GM19043 (cell line): ENCODE measurements around the gene ICAM5.
"Not testable (repeated sequence)": the region's sequence is repeated elsewhere in the genome, so short reads cannot be mapped to it uniquely, and the experiment has no call there.

Source experiments
- ATAC-seq: cut with Tn5 transposase; IDR thresholded peaks from one replicate; pipeline ENCODE4 v1.9.1; 2021; ENCODE audit warnings: low read depth; ENCODE audit not compliant: unreplicated experiment

ICAM5 gene

GRCh38 chr19:10289836-10290356, at the start of gene ICAM5:
Gene ICAM5, plus strand, starts transcription at chr19:10289952. Its CDS starts 92 bp downstream, at chr19:10290044.
- no peak for ATAC-seq

GRCh38 chr19:10241826-10242449, 47.8 kb upstream of the ICAM5 start:
- ATAC-seq = not testable (repeated sequence)

GRCh38 chr19:10243606-10244005, 46.1 kb upstream of the ICAM5 start:
- no peak for ATAC-seq

- ATAC-seq = no peak
These were observed 44.4 kb upstream of the ICAM5 start for GRCh38 chr19:10245189-10245939.

GRCh38 chr19:10246511-10246910, 43.2 kb upstream of the ICAM5 start:
- no peak for ATAC-seq

- peak; percentile 83 for ATAC-seq
These were observed 37.7 kb upstream of the ICAM5 start, which contains the start of gene MRPL4 for GRCh38 chr19:10251792-10252694. Gene MRPL4, plus strand, starts transcription at chr19:10252214. Its CDS starts 40 bp downstream, at chr19:10252254.

- ATAC-seq = no peak
These were observed 37.0 kb upstream of the ICAM5 start for GRCh38 chr19:10252707-10253106.

- no peak for ATAC-seq
These were observed 35.5 kb upstream of the ICAM5 start for GRCh38 chr19:10254244-10254643.

GRCh38 chr19:10255358-10255757, 34.4 kb upstream of the ICAM5 start:
- no peak for ATAC-seq

GRCh38 chr19:10256551-10256950, 33.2 kb upstream of the ICAM5 start:
- ATAC-seq = no peak

GRCh38 chr19:10256970-10257615, 32.7 kb upstream of the ICAM5 start:
- no peak for ATAC-seq

GRCh38 chr19:10258080-10258710, 31.6 kb upstream of the ICAM5 start:
- no peak for ATAC-seq

GRCh38 chr19:10259162-10259905, 30.4 kb upstream of the ICAM5 start:
- no peak for ATAC-seq

GRCh38 chr19:10260141-10260584, 29.6 kb upstream of the ICAM5 start:
- no peak for ATAC-seq

- no peak for ATAC-seq
These were observed 27.0 kb upstream of the ICAM5 start for GRCh38 chr19:10262771-10263170.

GRCh38 chr19:10266706-10267105, 23.0 kb upstream of the ICAM5 start:
- no peak for ATAC-seq

GRCh38 chr19:10268071-10268470, 21.7 kb upstream of the ICAM5 start:
- no peak for ATAC-seq

GRCh38 chr19:10269333-10270179, 20.2 kb upstream of the ICAM5 start:
- ATAC-seq = no peak
